Measurements from ENCODE around the gene ADORA2A. TPM values are rescaled to one million over a fixed set of nuclear protein-coding genes. Genes with fewer than 3 reads are reported as not detected.

ADORA2A gene
- total and polyA plus RNA-seq, 2 donors (not counting 1 experiment from before 2014, with no cell fraction given) = 0.78 to 1.5 TPM

DNA sequence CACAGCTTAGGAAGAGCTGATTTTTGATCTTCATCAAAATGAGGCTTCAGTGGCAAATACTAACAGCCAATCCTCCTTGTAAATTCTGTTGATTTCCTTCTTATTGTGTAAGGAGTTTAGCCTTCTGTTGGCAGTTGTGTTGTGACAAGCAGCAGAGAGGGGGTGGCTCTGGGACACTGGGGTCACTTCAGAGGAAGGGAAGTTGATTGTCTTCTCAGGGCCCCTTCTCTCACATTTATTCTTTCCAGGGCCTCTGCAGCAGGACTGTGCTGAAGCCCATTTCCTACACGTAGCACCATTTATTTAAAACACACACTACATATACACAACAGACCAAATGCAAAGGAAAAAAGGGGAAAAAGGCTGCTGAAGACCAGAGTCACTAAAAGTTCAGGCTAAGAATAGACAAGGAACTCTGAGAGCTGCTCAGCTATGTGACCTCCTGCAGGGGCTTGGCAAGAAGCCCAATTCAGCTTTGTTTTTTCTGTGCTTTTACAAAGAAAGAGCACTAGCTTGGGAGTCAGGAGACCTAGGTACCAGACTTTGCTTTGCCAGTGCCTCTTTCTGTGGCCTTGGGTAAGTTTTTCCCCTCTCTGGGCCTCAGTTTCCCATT lies 39.4 kb downstream of the ADORA2A start:
- H3K9ac ChIP-seq (ENCODE audit: insufficient read depth, low read length) = no peak overlapping the region
- no peaks in the 10 kb centered on the region for H3K36me3 ChIP-seq (ENCODE audit: control insufficient read depth, insufficient read depth, low read length)
- H3K4me3 ChIP-seq (replicated peaks in 1 of 4; ENCODE audit: control extremely low read depth in 1 of 4, insufficient read depth in 1 of 4, low read depth in 3 of 4, low read length in 4 of 4) = no peak overlapping the region
- H3K27ac ChIP-seq (ENCODE audit: insufficient read depth, low read length) = peak overlapping the region; percentile 55
- TF ChIP-seq, protein P1, sequence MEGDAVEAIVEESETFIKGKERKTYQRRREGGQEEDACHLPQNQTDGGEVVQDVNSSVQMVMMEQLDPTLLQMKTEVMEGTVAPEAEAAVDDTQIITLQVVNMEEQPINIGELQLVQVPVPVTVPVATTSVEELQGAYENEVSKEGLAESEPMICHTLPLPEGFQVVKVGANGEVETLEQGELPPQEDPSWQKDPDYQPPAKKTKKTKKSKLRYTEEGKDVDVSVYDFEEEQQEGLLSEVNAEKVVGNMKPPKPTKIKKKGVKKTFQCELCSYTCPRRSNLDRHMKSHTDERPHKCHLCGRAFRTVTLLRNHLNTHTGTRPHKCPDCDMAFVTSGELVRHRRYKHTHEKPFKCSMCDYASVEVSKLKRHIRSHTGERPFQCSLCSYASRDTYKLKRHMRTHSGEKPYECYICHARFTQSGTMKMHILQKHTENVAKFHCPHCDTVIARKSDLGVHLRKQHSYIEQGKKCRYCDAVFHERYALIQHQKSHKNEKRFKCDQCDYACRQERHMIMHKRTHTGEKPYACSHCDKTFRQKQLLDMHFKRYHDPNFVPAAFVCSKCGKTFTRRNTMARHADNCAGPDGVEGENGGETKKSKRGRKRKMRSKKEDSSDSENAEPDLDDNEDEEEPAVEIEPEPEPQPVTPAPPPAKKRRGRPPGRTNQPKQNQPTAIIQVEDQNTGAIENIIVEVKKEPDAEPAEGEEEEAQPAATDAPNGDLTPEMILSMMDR (conservative IDR thresholded peaks at IDR 0.05 in 1 of 2, IDR thresholded peaks at IDR 0.05 in 1 of 2; ENCODE audit: low read depth in 1 of 2, low read length in 2 of 2) = no peak
- no peak for TF ChIP-seq EZH2 (IDR thresholded peaks at IDR 0.05; ENCODE audit: low read length, missing control alignments)
- no peaks in the 10 kb centered on the region for H3K79me2 ChIP-seq (ENCODE audit: control insufficient read depth, insufficient read depth, low read length)
- peak overlapping the region; percentile 73 for H3K4me2 ChIP-seq (ENCODE audit: extremely low read depth, insufficient read depth, low read length)
- H3K9me3 ChIP-seq (ENCODE audit: control insufficient read depth, insufficient read depth, low read depth, low read length) = no peaks in the 10 kb centered on the region
- no peaks in the 10 kb centered on the region for H4K20me1 ChIP-seq (ENCODE audit: control insufficient read depth, extremely low read depth, insufficient read depth, low read length)
- DNase-seq (ENCODE audit: low read depth in 2 of 2) = peak; percentile 77
- H3K4me1 ChIP-seq (ENCODE audit: control insufficient read depth, extremely low read depth, insufficient read depth, low read length) = peaks cover 14% of the 10 kb centered on the region
- H2AFZ ChIP-seq (ENCODE audit: low read length) = no peak overlapping the region
- no peaks in the 10 kb centered on the region for H3K27me3 ChIP-seq (ENCODE audit: control insufficient read depth, insufficient read depth, low read length)

DNA sequence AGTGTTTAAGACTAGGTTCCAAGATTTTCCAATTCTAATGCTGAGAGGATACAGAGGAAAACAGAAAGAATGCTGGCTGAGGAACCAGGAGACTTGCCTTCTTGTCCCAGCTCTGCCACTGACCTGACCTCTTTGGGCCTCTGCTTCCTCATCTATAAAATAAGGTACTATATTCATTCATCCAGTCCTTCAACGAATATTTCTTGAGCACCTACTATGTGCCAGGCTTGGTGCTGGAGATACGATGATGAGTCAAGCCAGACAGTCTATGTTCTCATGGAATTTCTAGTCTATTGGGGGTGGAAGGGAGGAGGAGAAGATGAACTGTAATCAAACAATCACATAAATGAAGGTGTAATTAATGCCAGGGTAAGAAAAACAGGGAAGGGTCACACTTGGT lies 39.9 kb downstream of the ADORA2A start:
- Histone ChIP-seq H2AFZ (ENCODE audit: low read length) (no peak overlapping the region), H3K9ac (ENCODE audit: insufficient read depth, low read length) (no peak overlapping the region), H3K27me3 (ENCODE audit: control insufficient read depth, insufficient read depth, low read length) (no peaks in the 10 kb centered on the region), H4K20me1 (ENCODE audit: control insufficient read depth, extremely low read depth, insufficient read depth, low read length) (no peaks in the 10 kb centered on the region), H3K4me3 (replicated peaks in 1 of 4; ENCODE audit: control extremely low read depth in 1 of 4, insufficient read depth in 1 of 4, low read depth in 3 of 4, low read length in 4 of 4) (no peak overlapping the region), H3K27ac (ENCODE audit: insufficient read depth, low read length) (no peak overlapping the region), H3K36me3 (ENCODE audit: control insufficient read depth, insufficient read depth, low read length) (no peaks in the 10 kb centered on the region), H3K4me1 (ENCODE audit: control insufficient read depth, extremely low read depth, insufficient read depth, low read length) (peaks cover 14% of the 10 kb centered on the region), H3K9me3 (ENCODE audit: control insufficient read depth, insufficient read depth, low read depth, low read length) (no peaks in the 10 kb centered on the region), H3K4me2 (ENCODE audit: extremely low read depth, insufficient read depth, low read length) (no peak overlapping the region), H3K79me2 (ENCODE audit: control insufficient read depth, insufficient read depth, low read length) (no peaks in the 10 kb centered on the region)
- DNase-seq (ENCODE audit: low read depth in 2 of 2) = no peak
- no peak for TF ChIP-seq EZH2 (IDR thresholded peaks at IDR 0.05; ENCODE audit: low read length, missing control alignments)
- TF ChIP-seq, protein P1 (conservative IDR thresholded peaks at IDR 0.05 in 1 of 2, IDR thresholded peaks at IDR 0.05 in 1 of 2; ENCODE audit: low read depth in 1 of 2, low read length in 2 of 2) = no peak

DNA sequence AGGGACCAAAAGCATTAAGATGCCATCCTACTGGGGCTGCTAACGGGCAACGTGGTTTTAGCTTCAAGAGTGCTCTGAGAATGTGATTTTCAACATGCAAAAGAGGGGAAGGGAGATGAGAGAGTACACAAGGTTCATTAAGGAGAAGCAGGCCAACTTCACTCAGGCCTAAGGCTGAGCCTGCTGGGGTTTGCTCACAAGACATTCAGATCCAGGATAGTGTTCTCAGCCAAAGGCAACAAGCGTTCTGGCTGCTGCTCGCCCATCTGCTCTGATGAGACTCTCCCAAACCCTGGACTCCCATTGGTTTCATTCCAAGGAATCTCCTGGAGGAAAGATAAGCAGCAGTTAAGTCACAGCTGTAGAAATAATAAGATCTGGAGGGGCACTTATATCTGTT lies 44.2 kb downstream of the ADORA2A start:
- H3K36me3 ChIP-seq (ENCODE audit: control insufficient read depth, insufficient read depth, low read length) = no peaks in the 10 kb centered on the region
- no peak overlapping the region for H3K4me3 ChIP-seq (replicated peaks in 1 of 4; ENCODE audit: control extremely low read depth in 1 of 4, insufficient read depth in 1 of 4, low read depth in 3 of 4, low read length in 4 of 4)
- no peaks in the 10 kb centered on the region for H3K9me3 ChIP-seq (ENCODE audit: control insufficient read depth, insufficient read depth, low read depth, low read length)
- peaks cover 16% of the 10 kb centered on the region for H3K4me1 ChIP-seq (ENCODE audit: control insufficient read depth, extremely low read depth, insufficient read depth, low read length)
- no peak for TF ChIP-seq EZH2 (IDR thresholded peaks at IDR 0.05; ENCODE audit: low read length, missing control alignments)
- TF ChIP-seq, protein P1 (conservative IDR thresholded peaks at IDR 0.05 in 1 of 2, IDR thresholded peaks at IDR 0.05 in 1 of 2; ENCODE audit: low read depth in 1 of 2, low read length in 2 of 2) = no peak
- H3K79me2 ChIP-seq (ENCODE audit: control insufficient read depth, insufficient read depth, low read length) = no peaks in the 10 kb centered on the region
- DNase-seq (ENCODE audit: low read depth in 2 of 2) = peak; percentile 76 to 97
- no peak overlapping the region for H3K9ac ChIP-seq (ENCODE audit: insufficient read depth, low read length)
- H2AFZ ChIP-seq (ENCODE audit: low read length) = no peak overlapping the region
- no peak overlapping the region for H3K27ac ChIP-seq (ENCODE audit: insufficient read depth, low read length)
- H3K27me3 ChIP-seq (ENCODE audit: control insufficient read depth, insufficient read depth, low read length) = no peaks in the 10 kb centered on the region
- no peak overlapping the region for H3K4me2 ChIP-seq (ENCODE audit: extremely low read depth, insufficient read depth, low read length)
- no peaks in the 10 kb centered on the region for H4K20me1 ChIP-seq (ENCODE audit: control insufficient read depth, extremely low read depth, insufficient read depth, low read length)

All from fibroblast of lung (primary cell).